SK-N-SH (cell line): ENCODE measurements around the gene C11orf86. TPM values are rescaled to one million over a fixed set of nuclear protein-coding genes. Genes with fewer than 3 reads are reported as not detected.

Experiments
- CTCF ChIA-PET: fragments of 300-600, 350-600 bp; formaldehyde crosslinking; extraction: SDS; loops from one replicate; lab custom pipeline; 2021; lab: Yijun Ruan, JAX
- POLR2A ChIA-PET: fragments of 350-600 bp; sonication (Branson Sonifier 250); formaldehyde crosslinking; extraction: SDS; loops from one replicate; lab custom pipeline; 2020; ENCODE audit warnings: antibody characterized with exemption, inconsistent platforms; lab: Yijun Ruan, JAX
- DNase-seq: peaks from one replicate; pipeline ENCODE4 v3.0.0; 2012
- H2AFZ ChIP-seq: fragments of 200-600 bp; sonication (generic); 2 replicates; pipeline ENCODE4 v1.8.1; 2016; ENCODE audit warnings: antibody characterized with exemption, mild to moderate bottlenecking, low read depth
- H3F3A ChIP-seq: fragments of 200-600 bp; sonication (generic); replicated peaks from 2 replicates; pipeline ENCODE3; 2016; ENCODE audit warnings: antibody characterized with exemption, mild to moderate bottlenecking; ENCODE audit not compliant: insufficient read depth
- H3K27ac ChIP-seq, 2 experiments: fragments of 200-500 bp in 1 of 2; fragments of 200-600 bp in 1 of 2; sonication (Bioruptor generic) in 1 of 2; sonication (generic), shearing (Covaris generic) in 1 of 2; 2 replicates each; pipeline versions ENCODE4 v1.5.1 to v1.6.1; 2014 to 2016; ENCODE audit warnings: low read depth in 2 of 2, inconsistent platforms in 1 of 2, low read length in 1 of 2, mild to moderate bottlenecking in 1 of 2, mixed read lengths in 1 of 2
- H3K27me3 ChIP-seq: fragments of 200-600 bp; sonication (generic), shearing (Covaris generic); 2 replicates; pipeline ENCODE4 v1.6.1; 2016; ENCODE audit warnings: mixed run types; ENCODE audit not compliant: insufficient read depth
- H3K36me3 ChIP-seq, 2 experiments: fragments of 200-500 bp in 1 of 2; fragments of 200-600 bp in 1 of 2; sonication (Bioruptor generic) in 1 of 2; sonication (generic) in 1 of 2; replicated peaks in 1 of 2; 2 replicates each; pipeline versions ENCODE3 to v1.5.1; 2014 to 2016; ENCODE audit warnings: low read length in 1 of 2, mild to moderate bottlenecking in 1 of 2; ENCODE audit not compliant: insufficient read depth in 2 of 2, control insufficient read depth in 1 of 2
- H3K4me1 ChIP-seq, 2 experiments: fragments of 200-500 bp in 1 of 2; fragments of 200-600 bp in 1 of 2; sonication (Bioruptor generic) in 1 of 2; sonication (generic), shearing (Covaris generic) in 1 of 2; 2 replicates each; pipeline versions ENCODE4 v1.5.1 to v1.6.1; 2014 to 2016; ENCODE audit warnings: low read depth in 1 of 2, low read length in 1 of 2, mixed run types in 1 of 2; ENCODE audit not compliant: insufficient read depth in 2 of 2, control insufficient read depth in 1 of 2
- H3K4me2 ChIP-seq: fragments of 200-600 bp; sonication (generic), shearing (Covaris generic); 2 replicates; pipeline ENCODE4 v1.6.1; 2017; ENCODE audit warnings: mixed run types
- H3K4me3 ChIP-seq, 2 experiments: fragments of 200-500 bp in 1 of 2; fragments of 200-600 bp in 1 of 2; sonication (Bioruptor generic) in 1 of 2; sonication (generic), shearing (Covaris generic) in 1 of 2; 2 replicates each; pipeline versions ENCODE4 v1.5.1 to v1.8.1; 2014 to 2016; ENCODE audit warnings: low read depth in 2 of 2, inconsistent platforms in 1 of 2, low read length in 1 of 2, mild to moderate bottlenecking in 1 of 2, mixed read lengths in 1 of 2, moderate library complexity in 1 of 2
- H3K79me2 ChIP-seq: fragments of 200-600 bp; sonication (generic); 2 replicates; pipeline ENCODE4 v1.8.1; 2017; ENCODE audit warnings: mild to moderate bottlenecking; ENCODE audit not compliant: insufficient read depth
- H3K9ac ChIP-seq: fragments of 200-600 bp; sonication (generic); 2 replicates; pipeline ENCODE4 v1.6.1; 2017; ENCODE audit warnings: mixed run types
- H3K9me2 ChIP-seq: fragments of 200-600 bp; sonication (generic); 2 replicates; pipeline ENCODE4 v1.6.1; 2017; ENCODE audit warnings: mixed run types
- H3K9me3 ChIP-seq: fragments of 200-600 bp; sonication (generic); 2 replicates; pipeline ENCODE4 v1.6.1; 2017; ENCODE audit warnings: mixed run types, mild to moderate bottlenecking, moderate library complexity
- H4K20me1 ChIP-seq: fragments of 200-600 bp; sonication (generic); 2 replicates; pipeline ENCODE4 v1.6.1; 2017; ENCODE audit warnings: mild to moderate bottlenecking, mixed run types; ENCODE audit not compliant: insufficient read depth
- CHD2 ChIP-seq: fragments of 150-350 bp; IDR thresholded peaks from 2 replicates; pipeline ENCODE4 v1.6.1; 2018; ENCODE audit warnings: low read length; ENCODE audit not compliant: partially characterized antibody
- ELF1 ChIP-seq: IDR thresholded peaks from 2 replicates; pipeline ENCODE4 v1.4.0; 2012
- FOXJ3 ChIP-seq: sonication (generic); formaldehyde crosslinking; IDR thresholded peaks from 2 replicates; pipeline ENCODE4 v1.5.1; 2020; ENCODE audit warnings: mild to moderate bottlenecking, missing genetic modification reagents
- FOXM1 ChIP-seq: IDR thresholded peaks from 2 replicates; pipeline ENCODE4 v1.4.0; 2012; ENCODE audit warnings: low read depth, mild to moderate bottlenecking
- GATA2 ChIP-seq: sonication (generic); formaldehyde crosslinking; IDR thresholded peaks from 2 replicates; pipeline ENCODE4 v1.5.0; 2020; ENCODE audit warnings: mild to moderate bottlenecking, missing genetic modification reagents
- MXI1 ChIP-seq: IDR thresholded peaks from 2 replicates; pipeline ENCODE4 v1.6.1; 2012; ENCODE audit warnings: mild to moderate bottlenecking, low read depth, low read length, improper control_type of control experiment
- NRF1 ChIP-seq: IDR thresholded peaks from 2 replicates; pipeline ENCODE4 v1.6.1; 2012; ENCODE audit warnings: low read depth, mild to moderate bottlenecking, low read length
- POLR2AphosphoS5 ChIP-seq: IDR thresholded peaks from 2 replicates; pipeline ENCODE4 v1.6.1; 2012; ENCODE audit warnings: low read depth, low read length
- REST ChIP-seq: IDR thresholded peaks from 2 replicates; pipeline ENCODE4 v1.6.1; 2012; ENCODE audit warnings: mild to moderate bottlenecking, low read depth, low read length, moderate library complexity
- RFX5 ChIP-seq: IDR thresholded peaks from 2 replicates; pipeline ENCODE4 v1.6.1; 2012; ENCODE audit warnings: mild to moderate bottlenecking, improper control_type of control experiment, low read length
- TAF1 ChIP-seq: IDR thresholded peaks from 2 replicates; pipeline ENCODE4 v1.6.1; 2012; ENCODE audit warnings: low read depth, mild to moderate bottlenecking, low read length, moderate library complexity, borderline replicate concordance
- TEAD4 ChIP-seq: IDR thresholded peaks from 2 replicates; pipeline ENCODE4 v1.4.0; 2012; ENCODE audit warnings: mild to moderate bottlenecking, borderline replicate concordance; ENCODE audit not compliant: insufficient read depth
- YY1 ChIP-seq: IDR thresholded peaks from 2 replicates; pipeline ENCODE4 v1.4.0; 2012; ENCODE audit warnings: low read depth, mild to moderate bottlenecking
- WGBS: methylation state at CpG from one replicate; pipeline ENCODE4 v1.1.6; 2017; ENCODE audit warnings: low lambda C conversion rate; 5-methylcytosine and 5-hydroxymethylcytosine counted together
- polyA plus RNA-seq, 3 experiments: library from polyadenylated mRNA; depleted of rRNA; stranded (reverse); fragments of >200 nt; gene quantifications; 2 replicates each; pipeline ENCODE4 v1.2.3, GENCODE V29; 2012
- TF ChIP-seq, protein P1 (sequence below): IDR thresholded peaks from 2 replicates; pipeline ENCODE4 v1.4.0; 2012; ENCODE audit warnings: low read depth, borderline replicate concordance
- TF ChIP-seq, protein P2 (sequence below): fragments of 200-600 bp; sonication (generic); IDR thresholded peaks from 2 replicates; pipeline ENCODE4 v1.6.1; 2017; ENCODE audit warnings: antibody characterized with exemption, mild to moderate bottlenecking, moderate library complexity

C11orf86 gene
- polyA plus RNA-seq, 1 of the 3 experiments (the other 2 are of a cell fraction), result 0.08 TPM

GRCh38 chr11:67010296-67010905, 35.3 kb downstream of the C11orf86 start:
- H3K79me2 ChIP-seq, result no peaks in the 10 kb centered on the region
- no peak overlapping the region for H3K4me3 ChIP-seq
- no peaks in the 10 kb centered on the region for H4K20me1 ChIP-seq
- H3K27me3 ChIP-seq, result no peaks in the 10 kb centered on the region
- no peak overlapping the region for H2AFZ ChIP-seq
- WGBS, result 87% methylated on average over 4 of the region's 7 CpGs
- TF ChIP-seq YY1 (no peak), TAF1 (no peak), FOXJ3 (CRISPR knock-in tag) (no peak), CHD2 (no peak), GATA2 (CRISPR knock-in tag) (no peak), NRF1 (no peak)
- no peaks in the 10 kb centered on the region for H3F3A ChIP-seq
- H3K9me3 ChIP-seq, result no peaks in the 10 kb centered on the region
- H3K36me3 ChIP-seq, result no peaks in the 10 kb centered on the region
- ChIA-PET POLR2A (no interaction called here), CTCF (interaction anchor here (1.0 to 1.3 kb wide), 2 partner anchors 35 to 251 kb away, joined by 3 to 5 read pairs; partner anchors contain the start of gene C11orf86)
- peaks cover 0 to 3% of the 10 kb centered on the region in 2 experiments; a peak in 1 of 4 replicates for H3K4me1 ChIP-seq
- no peaks in the 10 kb centered on the region for H3K9me2 ChIP-seq
- no peak overlapping the region for H3K9ac ChIP-seq
- H3K4me2 ChIP-seq, result no peak overlapping the region
- no peak overlapping the region for H3K27ac ChIP-seq
- DNase-seq, result peak; percentile 17

DNA sequence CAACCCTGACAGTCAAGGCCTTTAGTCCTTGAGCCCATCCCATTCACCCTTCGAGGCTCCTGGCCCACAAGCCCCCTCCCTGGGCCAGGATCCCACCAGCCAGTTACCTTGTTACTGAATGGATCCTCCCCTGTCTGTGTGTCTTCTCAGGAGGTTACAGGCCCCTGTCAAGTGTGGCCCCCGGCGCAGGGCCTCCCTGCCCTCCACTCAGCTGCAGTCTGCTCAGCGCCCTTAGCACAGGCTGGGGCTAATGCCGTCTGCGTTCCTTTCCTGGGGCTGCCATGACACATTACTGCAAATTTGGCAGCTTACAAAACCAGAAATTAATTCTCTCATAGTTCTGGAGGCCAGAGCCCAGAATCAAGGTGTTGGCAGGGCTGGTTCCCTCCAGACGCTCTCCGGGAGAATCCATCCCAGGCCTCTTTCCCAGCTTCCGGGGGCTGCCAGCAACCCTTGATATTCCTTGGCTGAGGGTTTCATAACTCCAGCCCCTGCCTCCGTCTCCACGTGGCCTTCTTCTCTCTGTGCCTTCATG, 38.5 kb downstream of the C11orf86 start:
- Histone ChIP-seq H3K9ac (no peak overlapping the region), H3K9me2 (no peaks in the 10 kb centered on the region), H3K4me3 (no peak overlapping the region), H3K36me3 (no peaks in the 10 kb centered on the region), H3K27me3 (no peaks in the 10 kb centered on the region), H2AFZ (no peak overlapping the region), H3K27ac (no peak overlapping the region), H3K9me3 (no peaks in the 10 kb centered on the region), H3K79me2 (no peaks in the 10 kb centered on the region), H3K4me1 (peaks cover 0 to 3% of the 10 kb centered on the region in 2 experiments; a peak in 1 of 4 replicates), H4K20me1 (no peaks in the 10 kb centered on the region), H3K4me2 (no peak overlapping the region), H3F3A (no peaks in the 10 kb centered on the region)
- CTCF ChIA-PET, result interaction anchor here (0.6 to 1.5 kb wide), 5 partner anchors 8 to 304 kb away, joined by 3 to 6 read pairs (median 3); no protein-coding TSS in a partner anchor
- DNase-seq, result no peak
- POLR2A ChIA-PET, result no interaction called here
- 89% methylated on average over 10 of the region's 11 CpGs for WGBS
- TF ChIP-seq ELF1 (no peak), POLR2AphosphoS5 (no peak), NRF1 (no peak), REST (no peak), RFX5 (no peak), FOXM1 (no peak), TEAD4 (no peak), MXI1 (no peak), GATA2 (CRISPR knock-in tag) (no peak)
- TF ChIP-seq, protein P1, sequence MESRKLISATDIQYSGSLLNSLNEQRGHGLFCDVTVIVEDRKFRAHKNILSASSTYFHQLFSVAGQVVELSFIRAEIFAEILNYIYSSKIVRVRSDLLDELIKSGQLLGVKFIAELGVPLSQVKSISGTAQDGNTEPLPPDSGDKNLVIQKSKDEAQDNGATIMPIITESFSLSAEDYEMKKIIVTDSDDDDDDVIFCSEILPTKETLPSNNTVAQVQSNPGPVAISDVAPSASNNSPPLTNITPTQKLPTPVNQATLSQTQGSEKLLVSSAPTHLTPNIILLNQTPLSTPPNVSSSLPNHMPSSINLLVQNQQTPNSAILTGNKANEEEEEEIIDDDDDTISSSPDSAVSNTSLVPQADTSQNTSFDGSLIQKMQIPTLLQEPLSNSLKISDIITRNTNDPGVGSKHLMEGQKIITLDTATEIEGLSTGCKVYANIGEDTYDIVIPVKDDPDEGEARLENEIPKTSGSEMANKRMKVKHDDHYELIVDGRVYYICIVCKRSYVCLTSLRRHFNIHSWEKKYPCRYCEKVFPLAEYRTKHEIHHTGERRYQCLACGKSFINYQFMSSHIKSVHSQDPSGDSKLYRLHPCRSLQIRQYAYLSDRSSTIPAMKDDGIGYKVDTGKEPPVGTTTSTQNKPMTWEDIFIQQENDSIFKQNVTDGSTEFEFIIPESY, result no peak
- TF ChIP-seq, protein P2, sequence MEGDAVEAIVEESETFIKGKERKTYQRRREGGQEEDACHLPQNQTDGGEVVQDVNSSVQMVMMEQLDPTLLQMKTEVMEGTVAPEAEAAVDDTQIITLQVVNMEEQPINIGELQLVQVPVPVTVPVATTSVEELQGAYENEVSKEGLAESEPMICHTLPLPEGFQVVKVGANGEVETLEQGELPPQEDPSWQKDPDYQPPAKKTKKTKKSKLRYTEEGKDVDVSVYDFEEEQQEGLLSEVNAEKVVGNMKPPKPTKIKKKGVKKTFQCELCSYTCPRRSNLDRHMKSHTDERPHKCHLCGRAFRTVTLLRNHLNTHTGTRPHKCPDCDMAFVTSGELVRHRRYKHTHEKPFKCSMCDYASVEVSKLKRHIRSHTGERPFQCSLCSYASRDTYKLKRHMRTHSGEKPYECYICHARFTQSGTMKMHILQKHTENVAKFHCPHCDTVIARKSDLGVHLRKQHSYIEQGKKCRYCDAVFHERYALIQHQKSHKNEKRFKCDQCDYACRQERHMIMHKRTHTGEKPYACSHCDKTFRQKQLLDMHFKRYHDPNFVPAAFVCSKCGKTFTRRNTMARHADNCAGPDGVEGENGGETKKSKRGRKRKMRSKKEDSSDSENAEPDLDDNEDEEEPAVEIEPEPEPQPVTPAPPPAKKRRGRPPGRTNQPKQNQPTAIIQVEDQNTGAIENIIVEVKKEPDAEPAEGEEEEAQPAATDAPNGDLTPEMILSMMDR, result no peak
